ENCODE data around the gene PRELP. TPM values are rescaled to one million over a fixed set of nuclear protein-coding genes. Genes with fewer than 3 reads are reported as not detected.

Gene PRELP
- total and polyA plus RNA-seq, 7 experiments from 2014 or later, result not detected

DNA sequence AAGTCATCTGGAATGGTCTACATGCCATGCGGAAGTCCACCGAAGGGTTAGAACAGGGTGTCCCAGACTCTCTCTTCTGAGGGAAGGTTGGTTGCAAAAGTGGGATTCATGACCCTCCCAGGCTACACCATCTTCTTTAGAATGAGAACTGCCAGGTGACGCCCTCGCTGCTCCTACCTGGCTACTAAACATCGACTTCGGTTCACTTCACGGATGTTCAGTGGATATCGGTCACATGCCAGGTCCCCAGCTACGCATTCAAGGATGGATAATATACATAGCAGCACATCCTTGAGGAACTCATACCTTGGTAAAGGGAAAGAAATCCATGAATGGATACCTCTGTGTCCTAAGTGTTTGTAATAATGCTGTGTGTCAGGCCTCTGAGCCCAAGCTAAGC is 15.0 kb downstream of the PRELP start:
- Mint-ChIP-seq H3K27me3 (peaks cover 0 to 10% (median 0%) of the 10 kb centered on the region in 5 donors), H3K9me3 (no peaks in the 10 kb centered on the region), H3K36me3 (no peaks in the 10 kb centered on the region), H3K27ac (no peak overlapping the region), H3K4me3 (no peak overlapping the region), H3K4me1 (peaks cover 0 to 20% (median 7%) of the 10 kb centered on the region in 7 donors)
- ATAC-seq, result no peak
- intact Hi-C loops (cut with micrococcal nuclease), result no loop called here
- H3K4me3 ChIP-seq (ENCODE audit: low read length), result no peak overlapping the region
- H3K36me3 ChIP-seq (ENCODE audit: control insufficient read depth in 2 of 3, insufficient read depth in 3 of 3, low read length in 3 of 3), result no peaks in the 10 kb centered on the region
- DNase-seq, result no peak
- ChIA-PET POLR2A (no interaction called here), CTCF (interaction anchor here (0.7 to 12.4 kb wide), 3 partner anchors 146 to 309 kb away, joined by 3 to 201 read pairs (median 3); no protein-coding TSS in a partner anchor)
- no peak overlapping the region for H3K27ac ChIP-seq (ENCODE audit: low read depth, low read length)
- H3K9me3 ChIP-seq (ENCODE audit: control insufficient read depth in 2 of 3, low read length in 3 of 3), result no peaks in the 10 kb centered on the region
- no peaks in the 10 kb centered on the region for H3K27me3 ChIP-seq (ENCODE audit: control insufficient read depth in 2 of 2, insufficient read depth in 2 of 2, low read length in 2 of 2)
- peaks cover 7 to 9% of the 10 kb centered on the region in 2 donors for H3K4me1 ChIP-seq (ENCODE audit: control insufficient read depth in 2 of 2, insufficient read depth in 2 of 2, low read length in 2 of 2)

DNA sequence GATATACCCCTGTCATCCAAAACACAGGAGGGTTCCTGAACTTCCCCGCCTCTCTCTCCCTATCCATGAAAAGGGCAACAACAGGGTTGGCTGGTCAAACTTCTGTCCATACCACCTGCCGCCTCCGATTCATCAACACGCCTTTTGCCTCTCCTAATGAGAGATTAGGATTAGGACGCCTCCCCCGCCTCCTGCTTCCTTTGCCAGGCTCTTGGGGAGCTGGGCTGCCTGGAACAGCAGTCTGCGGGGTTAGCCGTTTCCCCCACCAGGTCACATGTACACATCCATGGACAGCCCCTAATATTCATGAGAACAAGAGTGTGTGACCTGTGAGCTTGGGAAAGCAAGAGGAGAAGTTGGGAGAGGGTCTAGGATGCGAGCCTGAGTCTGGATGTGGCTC is 16.1 kb downstream of the PRELP start:
- intact Hi-C loops (cut with micrococcal nuclease), result no loop called here
- Histone ChIP-seq H3K4me3 (ENCODE audit: low read length) (no peak overlapping the region), H3K27me3 (ENCODE audit: control insufficient read depth in 2 of 2, insufficient read depth in 2 of 2, low read length in 2 of 2) (no peaks in the 10 kb centered on the region), H3K4me1 (ENCODE audit: control insufficient read depth in 2 of 2, insufficient read depth in 2 of 2, low read length in 2 of 2) (peaks cover 7 to 9% of the 10 kb centered on the region in 2 donors), H3K27ac (ENCODE audit: low read depth, low read length) (no peak overlapping the region), H3K36me3 (ENCODE audit: control insufficient read depth in 2 of 3, insufficient read depth in 3 of 3, low read length in 3 of 3) (no peaks in the 10 kb centered on the region), H3K9me3 (ENCODE audit: control insufficient read depth in 2 of 3, low read length in 3 of 3) (no peaks in the 10 kb centered on the region)
- DNase-seq, result no peak
- H3K27ac Mint-ChIP-seq, result no peak overlapping the region
- ATAC-seq, result no peak
- ChIA-PET CTCF (interaction anchor here (1.2 to 12.4 kb wide), 2 partner anchors 147 to 224 kb away, joined by 3 to 201 read pairs; no protein-coding TSS in a partner anchor), POLR2A (interaction anchor here (0.5 to 1.0 kb wide), 2 partner anchors 164 to 222 kb away, joined by 3 read pairs; no protein-coding TSS in a partner anchor)
- no peaks in the 10 kb centered on the region for H3K9me3 Mint-ChIP-seq
- H3K27me3 Mint-ChIP-seq, result peaks cover 0 to 11% (median 0%) of the 10 kb centered on the region in 5 donors
- H3K4me1 Mint-ChIP-seq, result peaks cover 0 to 20% (median 7%) of the 10 kb centered on the region in 7 donors
- no peaks in the 10 kb centered on the region for H3K36me3 Mint-ChIP-seq
- no peak overlapping the region for H3K4me3 Mint-ChIP-seq

DNA sequence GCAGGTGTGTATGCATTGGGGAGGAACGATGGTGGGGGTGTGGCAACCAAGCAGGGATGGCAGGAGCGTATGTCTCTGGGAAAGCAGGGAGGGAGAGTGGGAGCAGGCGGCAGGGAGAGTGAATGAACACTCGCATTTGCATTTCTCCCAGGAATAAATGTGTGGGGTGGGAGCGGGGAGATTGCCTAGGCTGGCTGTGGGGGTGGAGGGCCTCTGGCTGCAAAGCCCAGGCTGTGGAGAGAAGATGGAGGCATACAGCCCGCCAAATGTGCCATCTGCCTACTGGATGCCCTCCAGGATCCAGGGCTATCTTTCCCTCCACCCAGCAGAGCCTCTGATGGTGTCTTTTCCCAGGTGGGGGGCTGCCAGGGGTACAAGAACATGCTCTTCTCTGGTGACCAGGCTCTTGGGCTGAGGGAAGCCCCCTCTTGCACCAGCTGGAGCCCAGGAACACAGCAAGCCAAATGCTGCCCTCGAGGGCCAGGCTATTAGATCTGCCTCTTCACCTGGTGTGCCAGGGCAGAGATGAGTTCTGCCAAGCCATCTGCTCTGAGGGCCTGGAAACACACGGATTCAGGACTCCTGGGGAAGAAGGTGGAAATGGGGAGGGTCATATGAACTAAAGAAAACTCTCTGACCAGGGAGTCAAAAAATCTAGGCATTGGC is 16.6 kb downstream of the PRELP start:
- Histone ChIP-seq H3K36me3 (ENCODE audit: control insufficient read depth in 2 of 3, insufficient read depth in 3 of 3, low read length in 3 of 3) (no peaks in the 10 kb centered on the region), H3K27me3 (ENCODE audit: control insufficient read depth in 2 of 2, insufficient read depth in 2 of 2, low read length in 2 of 2) (no peaks in the 10 kb centered on the region), H3K27ac (ENCODE audit: low read depth, low read length) (no peak overlapping the region), H3K4me1 (ENCODE audit: control insufficient read depth in 2 of 2, insufficient read depth in 2 of 2, low read length in 2 of 2) (peaks cover 7 to 9% of the 10 kb centered on the region in 2 donors), H3K4me3 (ENCODE audit: low read length) (no peak overlapping the region), H3K9me3 (ENCODE audit: control insufficient read depth in 2 of 3, low read length in 3 of 3) (no peaks in the 10 kb centered on the region)
- DNase-seq (no peak), ATAC-seq (no peak)
- peak overlapping the region in 1 of 9 donors; percentile 36 for H3K27ac Mint-ChIP-seq
- intact Hi-C loops (cut with micrococcal nuclease), result no loop called here
- H3K9me3 Mint-ChIP-seq, result no peaks in the 10 kb centered on the region
- ChIA-PET POLR2A (interaction anchor here (1.0 kb wide), 1 partner anchor 223 kb away, joined by 3 read pairs; no protein-coding TSS in a partner anchor), CTCF (interaction anchor here (12.4 kb wide), 1 partner anchor 224 kb away, joined by 201 read pairs; no protein-coding TSS in a partner anchor)
- no peaks in the 10 kb centered on the region for H3K36me3 Mint-ChIP-seq
- peaks cover 0 to 20% (median 7%) of the 10 kb centered on the region in 7 donors for H3K4me1 Mint-ChIP-seq
- H3K4me3 Mint-ChIP-seq, result no peak overlapping the region
- peaks cover 0 to 14% (median 0%) of the 10 kb centered on the region in 5 donors for H3K27me3 Mint-ChIP-seq

DNA sequence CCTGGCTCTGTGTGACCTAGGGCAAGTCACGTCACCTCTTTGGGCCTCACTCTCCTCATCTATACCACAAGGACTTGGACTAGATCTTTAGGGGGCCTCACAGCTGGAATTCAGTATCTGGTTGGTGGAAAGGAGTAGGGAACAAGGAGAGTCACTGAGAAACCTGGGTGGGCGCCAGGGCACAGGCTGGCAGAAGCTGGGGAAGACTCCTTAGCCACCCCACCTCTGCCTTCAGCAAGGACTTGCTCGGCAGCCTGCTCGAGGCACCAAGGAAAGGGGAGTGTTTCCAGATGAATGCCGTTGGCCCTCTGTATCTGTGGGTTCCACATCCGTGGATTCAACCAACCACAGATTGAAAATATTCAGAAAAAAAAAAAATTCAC is 17.1 kb downstream of the PRELP start:
- H3K9me3 ChIP-seq (ENCODE audit: control insufficient read depth in 2 of 3, low read length in 3 of 3), result no peaks in the 10 kb centered on the region
- H3K9me3 Mint-ChIP-seq, result no peaks in the 10 kb centered on the region
- CTCF ChIA-PET, result interaction anchor here (12.4 kb wide), 1 partner anchor 225 kb away, joined by 201 read pairs; no protein-coding TSS in a partner anchor
- no peaks in the 10 kb centered on the region for H3K36me3 Mint-ChIP-seq
- no peaks in the 10 kb centered on the region for H3K27me3 ChIP-seq (ENCODE audit: control insufficient read depth in 2 of 2, insufficient read depth in 2 of 2, low read length in 2 of 2)
- no peak overlapping the region for H3K4me3 ChIP-seq (ENCODE audit: low read length)
- no peaks in the 10 kb centered on the region for H3K36me3 ChIP-seq (ENCODE audit: control insufficient read depth in 2 of 3, insufficient read depth in 3 of 3, low read length in 3 of 3)
- intact Hi-C loops (cut with micrococcal nuclease), result no loop called here
- no peak overlapping the region for H3K4me3 Mint-ChIP-seq
- peaks cover 0 to 14% (median 5%) of the 10 kb centered on the region in 7 donors for H3K4me1 Mint-ChIP-seq
- POLR2A ChIA-PET, result no interaction called here
- H3K27me3 Mint-ChIP-seq, result peaks cover 0 to 14% (median 0%) of the 10 kb centered on the region in 5 donors
- H3K27ac ChIP-seq (ENCODE audit: low read depth, low read length), result no peak overlapping the region
- ATAC-seq, result no peak
- no peak for DNase-seq
- H3K4me1 ChIP-seq (ENCODE audit: control insufficient read depth in 2 of 2, insufficient read depth in 2 of 2, low read length in 2 of 2), result peaks cover 3 to 9% of the 10 kb centered on the region in 2 donors
- peak overlapping the region in 1 of 9 donors; percentile 72 for H3K27ac Mint-ChIP-seq

DNA sequence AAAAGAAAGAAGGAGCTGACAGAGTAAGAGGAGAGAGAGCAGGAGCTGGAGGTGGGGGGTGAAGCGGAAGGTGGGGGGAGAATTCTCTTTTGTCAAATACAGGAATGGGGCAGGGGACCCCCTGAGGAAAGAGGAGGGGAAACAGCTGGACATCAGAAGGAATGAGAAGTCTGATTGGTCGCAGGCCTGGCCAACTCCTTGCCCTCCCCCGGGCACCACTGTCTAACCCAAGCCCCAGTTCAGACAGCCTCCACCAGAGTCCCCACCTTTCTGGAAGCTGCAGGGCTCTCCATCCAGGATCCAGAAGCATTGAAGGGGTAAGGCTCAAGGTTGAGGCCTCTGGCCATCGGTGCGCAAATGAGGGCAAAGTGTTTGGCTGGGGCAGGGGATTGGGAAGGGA is 18.3 kb downstream of the PRELP start, which contains the start of gene OPTC:
TSS of gene OPTC (plus strand) at position 253 of the 400 bp plus-strand sequence. CDS start 1,853 bp downstream, outside the sequence.
- no peak within 1 kb of the TSS for H3K4me3 ChIP-seq (ENCODE audit: low read length)
- H3K27ac ChIP-seq (ENCODE audit: low read depth, low read length), result no peak within 1 kb of the TSS
- H3K9me3 ChIP-seq (ENCODE audit: control insufficient read depth in 2 of 3, low read length in 3 of 3), result no peaks in the 10 kb centered on the region
- no peaks in the 10 kb centered on the region for H3K36me3 ChIP-seq (ENCODE audit: control insufficient read depth in 2 of 3, insufficient read depth in 3 of 3, low read length in 3 of 3)
- intact Hi-C loops (cut with micrococcal nuclease), result no loop called here
- CTCF ChIA-PET, result interaction anchor here (0.7 to 12.4 kb wide), 2 partner anchors 207 to 226 kb away, joined by 4 to 201 read pairs; no protein-coding TSS in a partner anchor
- H3K36me3 Mint-ChIP-seq, result no peaks in the 10 kb centered on the region
- ATAC-seq (no peak), DNase-seq (no peak)
- H3K27me3 ChIP-seq (ENCODE audit: control insufficient read depth in 2 of 2, insufficient read depth in 2 of 2, low read length in 2 of 2), result no peaks in the 10 kb centered on the region
- H3K4me1 ChIP-seq (ENCODE audit: control insufficient read depth in 2 of 2, insufficient read depth in 2 of 2, low read length in 2 of 2), result no peaks in the 10 kb centered on the region
- POLR2A ChIA-PET, result no interaction called here
- no peak within 1 kb of the TSS for H3K27ac Mint-ChIP-seq
- H3K27me3 Mint-ChIP-seq, result peaks cover 0 to 14% (median 0%) of the 10 kb centered on the region in 5 donors
- H3K4me1 Mint-ChIP-seq, result peaks cover 0 to 6% (median 4%) of the 10 kb centered on the region in 7 donors
- H3K9me3 Mint-ChIP-seq, result no peaks in the 10 kb centered on the region
- peak within 1 kb of the TSS in 1 of 10 donors; percentile 53 for H3K4me3 Mint-ChIP-seq

DNA sequence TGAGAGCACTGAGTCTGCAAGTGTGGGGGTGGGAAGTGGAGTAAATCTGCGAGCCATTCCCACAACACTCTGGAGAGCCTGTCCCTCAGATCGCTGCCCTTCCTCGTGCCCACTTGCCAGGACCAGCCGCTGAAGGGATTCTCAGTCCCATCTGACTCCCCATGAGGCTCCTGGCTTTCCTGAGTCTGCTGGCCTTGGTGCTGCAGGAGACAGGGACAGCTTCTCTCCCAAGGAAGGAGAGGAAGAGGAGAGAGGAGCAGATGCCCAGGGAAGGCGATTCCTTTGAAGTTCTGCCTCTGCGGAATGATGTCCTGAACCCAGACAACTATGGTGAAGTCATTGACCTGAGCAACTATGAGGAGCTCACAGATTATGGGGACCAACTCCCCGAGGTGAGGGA is 20.2 kb downstream of the PRELP start:
- H3K4me1 Mint-ChIP-seq, result peaks cover 0 to 4% (median 2%) of the 10 kb centered on the region in 7 donors
- no peak overlapping the region for H3K4me3 Mint-ChIP-seq
- no peaks in the 10 kb centered on the region for H3K36me3 Mint-ChIP-seq
- Histone ChIP-seq H3K4me3 (ENCODE audit: low read length) (no peak overlapping the region), H3K4me1 (ENCODE audit: control insufficient read depth in 2 of 2, insufficient read depth in 2 of 2, low read length in 2 of 2) (no peaks in the 10 kb centered on the region), H3K9me3 (ENCODE audit: control insufficient read depth in 2 of 3, low read length in 3 of 3) (no peaks in the 10 kb centered on the region), H3K27ac (ENCODE audit: low read depth, low read length) (no peak overlapping the region), H3K27me3 (ENCODE audit: control insufficient read depth in 2 of 2, insufficient read depth in 2 of 2, low read length in 2 of 2) (no peaks in the 10 kb centered on the region), H3K36me3 (ENCODE audit: control insufficient read depth in 2 of 3, insufficient read depth in 3 of 3, low read length in 3 of 3) (no peaks in the 10 kb centered on the region)
- H3K9me3 Mint-ChIP-seq, result peaks cover 0 to 2% (median 0%) of the 10 kb centered on the region in 11 donors
- ATAC-seq, result no peak
- H3K27ac Mint-ChIP-seq, result no peak overlapping the region
- intact Hi-C loops (cut with micrococcal nuclease), result no loop called here
- DNase-seq, result no peak
- POLR2A ChIA-PET, result interaction anchor here (0.7 kb wide), 1 partner anchor 108 kb away, joined by 3 read pairs; no protein-coding TSS in a partner anchor
- CTCF ChIA-PET, result interaction anchor here (0.7 kb wide), 1 partner anchor 228 kb away, joined by 3 read pairs; no protein-coding TSS in a partner anchor
- peaks cover 0 to 13% (median 0%) of the 10 kb centered on the region in 5 donors for H3K27me3 Mint-ChIP-seq

Measured in naive thymus-derived CD4-positive, alpha-beta T cell (primary cell).